SK-N-SH treated with all-trans-retinoic acid at 6 μM for 48 hours (cell line): Measurements from ENCODE around the gene MYLK4.

Experiments used
- ATAC-seq: fragments of 200-7000 bp; cut with Tn5 transposase; 3 replicates; pipeline ENCODE4 v1.9.1; 2020; ENCODE audit warnings: mild to moderate bottlenecking, moderate library complexity
- ARNTL ChIP-seq: fragments of 450-650 bp; formaldehyde crosslinking; IDR thresholded peaks from 2 replicates; pipeline ENCODE4 v1.5.0; 2020; ENCODE audit warnings: low read depth, mild to moderate bottlenecking, moderate library complexity, borderline replicate concordance
- BACH2 ChIP-seq: fragments of 250-450 bp; sonication (Bioruptor Pico); IDR thresholded peaks from 2 replicates; pipeline ENCODE4 v1.9.0; 2021; ENCODE audit warnings: mild to moderate bottlenecking, borderline replicate concordance
- CSDC2 ChIP-seq: fragments of 250-450 bp; sonication (Bioruptor Pico); IDR thresholded peaks from 2 replicates; pipeline ENCODE4 v1.5.0; 2020; ENCODE audit warnings: mild to moderate bottlenecking, moderate library complexity
- ESRRG ChIP-seq: fragments of 250-450 bp; sonication (Bioruptor Pico); IDR thresholded peaks from 2 replicates; pipeline ENCODE4 v1.6.1; 2021; ENCODE audit warnings: mild to moderate bottlenecking
- ISL1 ChIP-seq: fragments of 250-450 bp; sonication (Bioruptor Pico); IDR thresholded peaks from 2 replicates; pipeline ENCODE4 v2.1.2; 2022; ENCODE audit warnings: mild to moderate bottlenecking, moderate library complexity
- OSR1 ChIP-seq: fragments of 250-450 bp; sonication (Bioruptor Pico); IDR thresholded peaks from 2 replicates; pipeline ENCODE4 v1.8.0; 2022; ENCODE audit warnings: moderate library complexity, mild to moderate bottlenecking, inconsistent platforms
- PATZ1 ChIP-seq: fragments of 250-450 bp; sonication (Bioruptor Pico); IDR thresholded peaks from 2 replicates; pipeline ENCODE4 v1.8.0; 2020; ENCODE audit warnings: mild to moderate bottlenecking, moderate library complexity, borderline replicate concordance
- PPARA ChIP-seq: fragments of 250-450 bp; sonication (Bioruptor Pico); IDR thresholded peaks from 2 replicates; pipeline ENCODE4 v1.5.0; 2020; ENCODE audit warnings: mild to moderate bottlenecking, borderline replicate concordance
- RARB ChIP-seq: fragments of 250-450 bp; sonication (Bioruptor Pico); IDR thresholded peaks from 2 replicates; pipeline ENCODE4 v1.8.0; 2021; ENCODE audit warnings: mild to moderate bottlenecking, moderate library complexity
- SNAI2 ChIP-seq: fragments of 250-450 bp; sonication (Bioruptor Pico); IDR thresholded peaks from 2 replicates; pipeline ENCODE4 v1.5.0; 2020; ENCODE audit warnings: mild to moderate bottlenecking, moderate library complexity
- TOX ChIP-seq: fragments of 250-450 bp; sonication (Bioruptor Pico); IDR thresholded peaks from 2 replicates; pipeline ENCODE4 v1.8.0; 2021; ENCODE audit warnings: mild to moderate bottlenecking, moderate library complexity, borderline replicate concordance
- ZC3H10 ChIP-seq: fragments of 250-450 bp; sonication (Bioruptor Pico); IDR thresholded peaks from 2 replicates; pipeline ENCODE4 v1.5.1; 2021; ENCODE audit warnings: mild to moderate bottlenecking, moderate library complexity
- ZFP3 ChIP-seq: fragments of 250-450 bp; sonication (Bioruptor Pico); IDR thresholded peaks from 2 replicates; pipeline ENCODE4 v1.5.0; 2020; ENCODE audit warnings: mild to moderate bottlenecking, moderate library complexity
- ZFP30 ChIP-seq: fragments of 450-650 bp; formaldehyde crosslinking; IDR thresholded peaks from 2 replicates; pipeline ENCODE4 v1.5.0; 2022; ENCODE audit warnings: mild to moderate bottlenecking, moderate library complexity
- ZNF565 ChIP-seq: fragments of 450-650 bp; formaldehyde crosslinking; conservative IDR thresholded peaks from 2 replicates; pipeline ENCODE4 v1.5.0; 2020; ENCODE audit warnings: low read depth, mild to moderate bottlenecking, moderate library complexity
- ZNF70 ChIP-seq: fragments of 450-650 bp; formaldehyde crosslinking; IDR thresholded peaks from 2 replicates; pipeline ENCODE4 v1.5.0; 2020; ENCODE audit warnings: mild to moderate bottlenecking, moderate library complexity
- ZNF8 ChIP-seq: fragments of 450-650 bp; formaldehyde crosslinking; IDR thresholded peaks from 2 replicates; pipeline ENCODE4 v1.5.0; 2020; ENCODE audit warnings: mild to moderate bottlenecking, moderate library complexity
- TF ChIP-seq, protein P1 (sequence below): fragments of 250-450 bp; sonication (Bioruptor Pico); IDR thresholded peaks from 2 replicates; pipeline ENCODE4 v1.5.0; 2020; ENCODE audit warnings: mild to moderate bottlenecking, moderate library complexity
- TF ChIP-seq, protein P2 (sequence below): fragments of 250-450 bp; sonication (Bioruptor Pico); IDR thresholded peaks from 2 replicates; pipeline ENCODE4 v1.5.1; 2020; ENCODE audit warnings: low read depth, mild to moderate bottlenecking, moderate library complexity
- TF ChIP-seq, protein P3 (sequence below): fragments of 250-450 bp; sonication (Bioruptor Pico); IDR thresholded peaks from 2 replicates; pipeline ENCODE4 v1.5.1; 2021; ENCODE audit warnings: mild to moderate bottlenecking, moderate library complexity
- TF ChIP-seq, protein P4 (sequence below): fragments of 250-450 bp; sonication (Bioruptor Pico); IDR thresholded peaks from 2 replicates; pipeline ENCODE4 v1.8.0; 2021; ENCODE audit warnings: low read depth, mild to moderate bottlenecking, moderate library complexity, borderline replicate concordance

MYLK4 gene

DNA sequence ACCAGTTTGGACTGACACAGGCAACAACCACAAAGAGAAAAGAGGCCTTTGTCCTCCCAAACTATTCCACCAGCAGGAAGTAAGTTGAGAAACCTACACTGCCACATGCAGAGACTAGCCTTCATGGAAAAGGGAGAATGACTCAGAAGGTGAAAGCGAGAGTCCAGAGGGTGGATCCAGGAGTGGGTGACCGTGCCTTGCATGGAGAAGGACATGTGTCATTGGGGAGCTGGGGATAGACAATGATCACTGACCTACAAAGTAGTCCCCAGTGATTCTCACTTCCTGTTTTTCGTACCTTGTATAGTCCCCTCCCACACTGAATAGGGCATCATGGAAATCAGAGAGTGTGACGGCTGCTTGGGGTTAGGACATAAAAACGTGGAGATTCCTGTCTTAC is 91.9 kb downstream of the MYLK4 start:
- TF ChIP-seq ARNTL (CRISPR knock-in tag) (no peak), TOX (CRISPR knock-in tag) (no peak), ZNF565 (CRISPR knock-in tag) (no peak), CSDC2 (CRISPR knock-in tag) (no peak), PATZ1 (CRISPR knock-in tag) (no peak), ZFP3 (no peak), ISL1 (CRISPR knock-in tag) (no peak), ZNF8 (CRISPR knock-in tag) (no peak)
- no peak for ATAC-seq

GRCh38 chr6:2656460-2657079 is 94.2 kb downstream of the MYLK4 start:
- TF ChIP-seq, protein P1, sequence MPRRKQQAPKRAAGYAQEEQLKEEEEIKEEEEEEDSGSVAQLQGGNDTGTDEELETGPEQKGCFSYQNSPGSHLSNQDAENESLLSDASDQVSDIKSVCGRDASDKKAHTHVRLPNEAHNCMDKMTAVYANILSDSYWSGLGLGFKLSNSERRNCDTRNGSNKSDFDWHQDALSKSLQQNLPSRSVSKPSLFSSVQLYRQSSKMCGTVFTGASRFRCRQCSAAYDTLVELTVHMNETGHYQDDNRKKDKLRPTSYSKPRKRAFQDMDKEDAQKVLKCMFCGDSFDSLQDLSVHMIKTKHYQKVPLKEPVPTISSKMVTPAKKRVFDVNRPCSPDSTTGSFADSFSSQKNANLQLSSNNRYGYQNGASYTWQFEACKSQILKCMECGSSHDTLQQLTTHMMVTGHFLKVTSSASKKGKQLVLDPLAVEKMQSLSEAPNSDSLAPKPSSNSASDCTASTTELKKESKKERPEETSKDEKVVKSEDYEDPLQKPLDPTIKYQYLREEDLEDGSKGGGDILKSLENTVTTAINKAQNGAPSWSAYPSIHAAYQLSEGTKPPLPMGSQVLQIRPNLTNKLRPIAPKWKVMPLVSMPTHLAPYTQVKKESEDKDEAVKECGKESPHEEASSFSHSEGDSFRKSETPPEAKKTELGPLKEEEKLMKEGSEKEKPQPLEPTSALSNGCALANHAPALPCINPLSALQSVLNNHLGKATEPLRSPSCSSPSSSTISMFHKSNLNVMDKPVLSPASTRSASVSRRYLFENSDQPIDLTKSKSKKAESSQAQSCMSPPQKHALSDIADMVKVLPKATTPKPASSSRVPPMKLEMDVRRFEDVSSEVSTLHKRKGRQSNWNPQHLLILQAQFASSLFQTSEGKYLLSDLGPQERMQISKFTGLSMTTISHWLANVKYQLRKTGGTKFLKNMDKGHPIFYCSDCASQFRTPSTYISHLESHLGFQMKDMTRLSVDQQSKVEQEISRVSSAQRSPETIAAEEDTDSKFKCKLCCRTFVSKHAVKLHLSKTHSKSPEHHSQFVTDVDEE (CRISPR knock-in tag) = no peak
- TF ChIP-seq TOX (CRISPR knock-in tag) = no peak
- no peak for TF ChIP-seq ESRRG (CRISPR knock-in tag)
- no peak for TF ChIP-seq ARNTL (CRISPR knock-in tag)
- ATAC-seq = no peak

DNA sequence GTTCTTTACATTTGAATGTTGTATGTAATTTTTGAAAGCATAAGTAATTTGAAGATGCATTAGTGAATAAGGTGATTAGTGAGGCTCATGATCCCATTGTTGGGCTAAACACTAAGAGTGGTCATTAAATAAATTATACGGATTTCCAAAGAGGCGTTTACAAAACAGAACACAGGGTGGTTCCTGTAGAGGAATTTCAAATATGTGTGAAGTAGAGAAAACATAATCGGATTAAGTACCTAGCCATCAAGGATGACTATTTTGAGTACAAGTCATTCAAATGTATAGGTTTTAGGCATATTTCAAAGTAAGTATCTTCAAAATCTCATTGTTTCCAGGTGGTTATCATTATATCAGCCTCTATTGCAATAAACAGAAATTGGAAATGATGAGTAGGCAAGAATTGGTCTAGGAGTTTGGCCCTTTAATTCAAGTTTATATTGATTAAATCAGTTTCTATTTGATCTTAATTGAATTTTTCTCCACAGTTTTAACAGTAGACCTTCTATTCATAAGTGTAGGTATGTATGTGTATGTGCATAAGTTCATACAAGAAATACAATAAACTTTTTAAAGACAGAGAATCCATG is 94.8 kb downstream of the MYLK4 start:
- TF ChIP-seq ZFP30 (CRISPR knock-in tag) = no peak
- no peak for TF ChIP-seq PATZ1 (CRISPR knock-in tag)
- TF ChIP-seq, protein P2, sequence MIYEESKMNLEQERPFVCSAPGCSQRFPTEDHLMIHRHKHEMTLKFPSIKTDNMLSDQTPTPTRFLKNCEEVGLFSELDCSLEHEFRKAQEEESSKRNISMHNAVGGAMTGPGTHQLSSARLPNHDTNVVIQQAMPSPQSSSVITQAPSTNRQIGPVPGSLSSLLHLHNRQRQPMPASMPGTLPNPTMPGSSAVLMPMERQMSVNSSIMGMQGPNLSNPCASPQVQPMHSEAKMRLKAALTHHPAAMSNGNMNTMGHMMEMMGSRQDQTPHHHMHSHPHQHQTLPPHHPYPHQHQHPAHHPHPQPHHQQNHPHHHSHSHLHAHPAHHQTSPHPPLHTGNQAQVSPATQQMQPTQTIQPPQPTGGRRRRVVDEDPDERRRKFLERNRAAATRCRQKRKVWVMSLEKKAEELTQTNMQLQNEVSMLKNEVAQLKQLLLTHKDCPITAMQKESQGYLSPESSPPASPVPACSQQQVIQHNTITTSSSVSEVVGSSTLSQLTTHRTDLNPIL (CRISPR knock-in tag) = no peak
- no peak for TF ChIP-seq TOX (CRISPR knock-in tag)
- TF ChIP-seq BACH2 (CRISPR knock-in tag) = no peak
- TF ChIP-seq ZNF8 (CRISPR knock-in tag) = no peak
- no peak for TF ChIP-seq SNAI2 (CRISPR knock-in tag)
- TF ChIP-seq ZNF565 (CRISPR knock-in tag) = no peak
- TF ChIP-seq, protein P3, sequence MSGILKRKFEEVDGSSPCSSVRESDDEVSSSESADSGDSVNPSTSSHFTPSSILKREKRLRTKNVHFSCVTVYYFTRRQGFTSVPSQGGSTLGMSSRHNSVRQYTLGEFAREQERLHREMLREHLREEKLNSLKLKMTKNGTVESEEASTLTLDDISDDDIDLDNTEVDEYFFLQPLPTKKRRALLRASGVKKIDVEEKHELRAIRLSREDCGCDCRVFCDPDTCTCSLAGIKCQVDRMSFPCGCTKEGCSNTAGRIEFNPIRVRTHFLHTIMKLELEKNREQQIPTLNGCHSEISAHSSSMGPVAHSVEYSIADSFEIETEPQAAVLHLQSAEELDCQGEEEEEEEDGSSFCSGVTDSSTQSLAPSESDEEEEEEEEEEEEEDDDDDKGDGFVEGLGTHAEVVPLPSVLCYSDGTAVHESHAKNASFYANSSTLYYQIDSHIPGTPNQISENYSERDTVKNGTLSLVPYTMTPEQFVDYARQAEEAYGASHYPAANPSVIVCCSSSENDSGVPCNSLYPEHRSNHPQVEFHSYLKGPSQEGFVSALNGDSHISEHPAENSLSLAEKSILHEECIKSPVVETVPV (CRISPR knock-in tag) = no peak
- TF ChIP-seq, protein P4, sequence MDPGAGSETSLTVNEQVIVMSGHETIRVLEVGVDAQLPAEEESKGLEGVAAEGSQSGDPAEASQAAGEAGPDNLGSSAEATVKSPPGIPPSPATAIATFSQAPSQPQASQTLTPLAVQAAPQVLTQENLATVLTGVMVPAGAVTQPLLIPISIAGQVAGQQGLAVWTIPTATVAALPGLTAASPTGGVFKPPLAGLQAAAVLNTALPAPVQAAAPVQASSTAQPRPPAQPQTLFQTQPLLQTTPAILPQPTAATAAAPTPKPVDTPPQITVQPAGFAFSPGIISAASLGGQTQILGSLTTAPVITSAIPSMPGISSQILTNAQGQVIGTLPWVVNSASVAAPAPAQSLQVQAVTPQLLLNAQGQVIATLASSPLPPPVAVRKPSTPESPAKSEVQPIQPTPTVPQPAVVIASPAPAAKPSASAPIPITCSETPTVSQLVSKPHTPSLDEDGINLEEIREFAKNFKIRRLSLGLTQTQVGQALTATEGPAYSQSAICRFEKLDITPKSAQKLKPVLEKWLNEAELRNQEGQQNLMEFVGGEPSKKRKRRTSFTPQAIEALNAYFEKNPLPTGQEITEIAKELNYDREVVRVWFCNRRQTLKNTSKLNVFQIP = no peak
- TF ChIP-seq RARB (CRISPR knock-in tag) = no peak
- TF ChIP-seq ZFP3 = no peak
- TF ChIP-seq, protein P1 (CRISPR knock-in tag) = no peak
- no peak for TF ChIP-seq OSR1 (CRISPR knock-in tag)
- TF ChIP-seq ZNF70 (CRISPR knock-in tag) = no peak
- TF ChIP-seq ISL1 (CRISPR knock-in tag) = no peak
- no peak for TF ChIP-seq PPARA (CRISPR knock-in tag)
- TF ChIP-seq ZC3H10 (CRISPR knock-in tag) = no peak
- TF ChIP-seq ARNTL (CRISPR knock-in tag) = no peak
- ATAC-seq = no peak
